HL-60 (cell line): ENCODE data around the gene BEND6.

Experiments used
- CTCF ChIP-seq: IDR thresholded peaks from one replicate; pipeline ENCODE4 v1.5.1; 2011; ENCODE audit warnings: low read length, control low read depth, inconsistent platforms; ENCODE audit not compliant: insufficient read depth
- POLR2AphosphoS5 ChIP-seq: IDR thresholded peaks from 2 replicates; pipeline ENCODE4 v1.6.1; 2012; ENCODE audit warnings: low read depth
- SPI1 ChIP-seq: IDR thresholded peaks from 2 replicates; pipeline ENCODE4 v1.6.1; 2012; ENCODE audit warnings: low read depth, mild to moderate bottlenecking, borderline replicate concordance

- TF ChIP-seq CTCF = no peak
- TF ChIP-seq POLR2AphosphoS5 = no peak
- no peak for TF ChIP-seq SPI1
These were observed 33.2 kb downstream of the BEND6 start for GRCh38 chr6:56988145-56988544.
